Muscle of back (tissue), 11 donors: ENCODE measurements around the gene OTUD7B. TPM values are rescaled to one million over a fixed set of nuclear protein-coding genes. Genes with fewer than 3 reads are reported as not detected.
A peak's percentile ranks its signal among the peaks of the same experiment; 100 is the strongest.

Experiments
- DNase-seq, 3 donors: peaks; one replicate each; pipeline versions ENCODE4 v3.0.0 to v3.0.0-alpha.2; 2013
- polyA plus RNA-seq, 10 donors: library from polyadenylated mRNA; unstranded; fragments of 120-200 nt; gene quantifications; one replicate each; pipeline ENCODE4 v1.2.1, GENCODE V29; 2013; ENCODE audit not compliant: insufficient read length in 10 of 10

The OTUD7B gene
- polyA plus RNA-seq, 10 donors: 11.4 to 15.5 (median 14.3) TPM

- DNase-seq: no peak
Measured at GRCh38 chr1:149923626-149924025, 86.9 kb downstream of the OTUD7B start.

DNA sequence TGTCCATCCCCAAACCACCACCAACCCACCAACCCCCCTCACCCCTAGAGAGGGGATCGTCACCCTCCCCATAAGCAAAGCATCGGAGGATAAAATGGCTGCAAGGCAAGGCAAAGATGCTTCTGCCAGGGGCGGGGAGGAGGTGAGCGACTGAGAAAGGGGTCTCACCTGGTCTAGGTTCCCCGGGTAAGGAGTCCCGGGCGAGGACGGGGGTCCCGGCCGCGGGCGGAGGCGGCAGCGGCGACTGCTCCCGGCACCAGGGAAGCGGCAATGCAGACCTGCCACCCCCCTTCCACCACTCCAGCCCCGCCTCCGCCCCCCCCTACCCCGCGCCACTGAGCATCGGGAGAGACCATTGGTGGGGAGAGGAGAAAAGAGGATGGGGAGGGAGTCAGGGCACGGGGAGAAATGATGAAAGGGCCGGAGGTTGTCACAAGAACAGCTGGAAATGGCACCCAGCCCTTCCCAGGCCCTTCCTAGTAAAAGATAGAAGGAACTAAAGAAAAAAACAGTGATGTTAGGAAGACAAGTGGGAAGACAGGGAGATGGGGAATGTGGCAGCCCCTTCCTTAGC is 92.9 kb downstream of the OTUD7B start, which contains the start of gene SV2A:
TSS of gene SV2A (minus strand) at position 274 of the 574 bp plus-strand sequence. CDS start 4,004 bp downstream, outside the sequence.
- DNase-seq: peak in 2 of 3 donors; percentile 47 to 73

DNA sequence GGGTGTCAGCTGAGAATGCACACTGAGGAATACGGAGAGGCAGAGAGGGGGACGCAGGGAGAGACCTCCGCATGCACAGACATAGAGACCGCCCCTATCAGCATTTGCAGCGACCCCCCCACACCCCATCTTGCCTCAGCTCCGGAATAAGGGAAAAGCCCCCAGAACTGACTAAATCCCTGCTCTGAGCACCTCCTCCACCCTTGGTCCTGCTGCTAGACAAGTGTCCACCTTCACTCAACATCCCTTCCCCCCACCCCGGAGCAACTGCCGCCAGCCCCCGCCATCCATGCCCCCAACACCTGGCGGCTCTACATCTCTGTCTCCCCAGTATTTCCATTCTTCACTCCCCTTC is 93.7 kb downstream of the OTUD7B start:
- DNase-seq: no peak

DNA sequence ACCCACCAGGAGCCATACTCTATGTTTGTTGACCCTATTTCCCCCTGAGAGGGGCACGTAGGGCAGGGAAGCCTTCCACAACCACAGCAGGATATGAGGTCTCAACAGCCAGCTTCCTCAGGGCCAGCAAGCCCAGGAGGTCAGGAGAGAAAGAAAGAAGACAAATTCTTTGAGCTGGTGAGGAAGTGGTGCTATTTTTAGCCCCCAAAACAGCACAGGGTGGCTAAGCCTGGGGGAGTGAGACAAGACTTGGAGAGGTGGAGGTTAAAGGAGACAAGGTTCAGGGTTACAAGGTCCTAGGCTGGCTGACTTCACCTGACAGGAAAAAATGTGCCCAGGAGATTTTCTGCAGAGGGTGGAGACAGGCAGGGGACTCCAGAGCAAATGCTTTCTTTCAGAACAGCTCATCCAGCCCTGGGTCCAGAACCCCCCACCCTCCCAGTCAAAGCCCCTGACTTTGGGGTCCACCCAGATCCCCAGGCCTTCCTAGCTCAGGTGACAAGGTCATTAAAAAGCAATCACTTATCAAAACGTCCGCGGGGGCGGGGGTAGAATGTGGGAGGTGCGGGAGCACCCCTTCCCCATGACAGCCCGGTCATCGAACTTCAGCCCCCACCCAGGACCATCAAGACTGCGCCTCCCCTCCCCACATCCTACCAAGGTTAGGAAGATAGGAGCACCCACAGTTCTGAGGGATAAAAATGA is 94.2 kb downstream of the OTUD7B start:
- DNase-seq: no peak

- no peak for DNase-seq
Measured at GRCh38 chr1:149915429-149916192, 94.9 kb downstream of the OTUD7B start.

DNA sequence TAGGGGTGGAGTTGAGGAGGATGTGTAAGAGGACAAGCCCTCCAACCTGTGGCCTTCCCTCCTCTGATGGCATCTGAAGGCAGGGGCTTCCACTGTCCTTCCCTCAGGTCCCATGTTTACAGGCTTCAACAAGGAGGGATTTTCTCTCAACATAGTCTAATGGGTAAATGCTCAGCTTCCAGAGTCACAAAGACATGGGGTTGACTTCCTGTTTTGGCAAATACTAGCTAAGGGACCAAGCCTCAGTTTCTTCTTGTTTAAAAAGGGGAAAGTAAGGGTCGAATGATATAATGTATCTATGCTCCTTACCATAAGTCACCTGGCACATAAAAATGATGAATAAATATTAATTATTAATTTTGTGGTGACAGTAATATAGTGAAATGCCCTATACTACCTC is 96.0 kb downstream of the OTUD7B start:
- DNase-seq: no peak

- DNase-seq: no peak
Measured at GRCh38 chr1:149906570-149907075, 103.9 kb downstream of the OTUD7B start.

DNA sequence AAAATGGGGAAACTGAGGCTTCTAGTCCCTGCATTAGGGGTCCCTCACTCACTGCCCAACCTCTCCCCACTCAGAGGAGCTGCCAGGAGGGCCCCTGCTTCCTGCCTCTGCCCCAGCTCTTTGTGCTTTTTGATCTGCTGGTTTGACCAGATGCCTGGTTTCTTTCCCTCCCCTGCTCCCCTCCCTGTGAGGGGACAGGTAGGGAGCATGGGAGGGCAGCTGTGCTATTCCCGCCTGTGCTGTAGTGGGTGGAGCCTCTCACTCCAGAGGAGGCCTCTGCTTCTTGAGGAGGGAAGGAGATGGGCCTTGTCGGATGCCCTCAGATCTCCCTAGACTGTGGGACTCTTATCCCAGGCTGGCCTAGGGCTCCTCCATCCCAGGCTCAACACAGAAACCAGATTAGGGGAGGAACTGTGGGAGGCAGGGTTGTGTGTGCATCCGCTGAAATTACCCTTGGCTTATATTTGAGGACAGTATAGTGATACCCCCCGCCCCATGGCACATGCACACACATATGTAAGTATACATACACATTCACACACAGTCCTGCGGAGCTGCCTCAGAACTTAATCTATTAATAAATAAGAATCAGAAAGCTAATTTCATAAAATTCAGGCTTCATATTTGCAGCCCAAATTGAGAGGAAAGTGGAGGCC is 106.6 kb downstream of the OTUD7B start:
- DNase-seq: no peak

DNA sequence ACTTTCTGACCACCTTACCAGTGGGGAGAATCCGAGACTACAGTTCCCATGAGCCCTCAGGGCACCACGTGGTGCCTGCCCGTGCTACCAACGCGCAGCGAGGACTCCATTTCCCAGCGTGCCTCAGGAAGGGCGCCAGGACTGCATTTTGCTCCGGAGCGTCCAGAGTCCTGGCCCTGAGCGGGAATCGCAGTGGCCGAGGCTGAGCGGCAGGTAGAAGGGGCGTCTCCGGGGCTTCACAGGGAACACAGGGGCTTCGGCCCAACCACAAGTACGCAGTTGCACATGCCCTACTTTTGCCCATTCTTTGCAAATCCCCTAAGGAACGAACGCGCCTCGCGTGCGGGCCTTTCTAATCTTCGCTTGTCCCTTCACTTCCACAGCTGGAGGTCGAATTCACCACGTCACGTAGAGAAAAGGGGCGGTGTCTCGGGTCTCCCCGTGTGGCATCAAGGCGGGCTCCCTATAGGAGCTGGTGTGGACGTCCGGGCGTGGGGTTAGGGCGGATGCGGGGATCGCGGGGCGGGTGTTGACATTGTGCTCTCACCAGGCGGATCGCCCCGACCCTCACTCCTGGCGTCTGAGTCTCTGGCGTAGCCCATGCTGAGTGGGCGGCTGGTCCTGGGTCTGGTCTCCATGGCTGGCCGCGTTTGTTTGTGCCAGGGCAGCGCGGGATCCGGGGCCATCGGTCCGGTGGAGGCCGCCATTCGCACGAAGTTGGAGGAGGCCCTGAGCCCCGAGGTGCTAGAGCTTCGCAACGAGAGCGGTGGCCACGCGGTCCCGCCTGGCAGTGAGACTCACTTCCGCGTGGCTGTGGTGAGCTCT is 110.9 kb downstream of the OTUD7B start, which contains the start of gene BOLA1:
TSS of gene BOLA1 (plus strand) at position 109 of the 825 bp plus-strand sequence. CDS start at position 601, 492 bp downstream.
- peak; percentile 91 to 98 (median 95) for DNase-seq

- no peak for DNase-seq
Measured at GRCh38 chr1:149896575-149896974, 114.0 kb downstream of the OTUD7B start.

DNA sequence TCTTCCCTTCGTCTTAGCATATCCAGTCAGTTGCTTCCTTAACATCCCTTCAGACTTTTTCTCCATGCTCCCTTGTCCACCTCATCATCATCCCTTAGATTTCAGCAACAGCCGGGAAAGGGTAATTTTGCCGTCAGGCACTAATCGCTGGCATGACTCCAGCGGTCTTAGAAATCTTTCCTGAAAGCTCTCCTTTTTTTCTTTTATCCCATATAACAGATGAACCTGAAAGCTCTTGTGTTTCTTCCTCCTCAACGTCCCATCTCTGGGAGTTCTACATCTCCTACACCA is 121.6 kb downstream of the OTUD7B start:
- peak in 1 of 3 donors; percentile 62 for DNase-seq

- peak; percentile 90 to 96 (median 92) for DNase-seq
Measured at GRCh38 chr1:149888247-149888998, 122.1 kb downstream of the OTUD7B start.

Other genes starting within 250 kb of the OTUD7B start
- gene FCGR1A, start 228.0 kb downstream of the OTUD7B start, polyA plus RNA-seq: 1 to 10 TPM in 9 of 10 donors, under 1 TPM in 1; 0.90 to 4.5 (median 2.2) TPM
- 10 to 100 TPM in 8 of 10 donors, 1 to 10 TPM in 2; 7.8 to 20.0 (median 12.3) TPM for gene BOLA1, start 111.2 kb downstream of the OTUD7B start, polyA plus RNA-seq
- 1 to 10 TPM; 3.0 to 5.6 (median 3.6) TPM for gene SV2A, start 92.9 kb downstream of the OTUD7B start, polyA plus RNA-seq
- gene SF3B4, start 82.9 kb downstream of the OTUD7B start, polyA plus RNA-seq: 10 to 100 TPM; 35.8 to 52.0 (median 41.4) TPM
- 10 to 100 TPM; 13.2 to 39.5 (median 18.4) TPM for gene MTMR11, start 73.8 kb downstream of the OTUD7B start, polyA plus RNA-seq
- 10 to 100 TPM; 38.4 to 60.2 (median 47.9) TPM for gene VPS45, start 57.0 kb upstream of the OTUD7B start, polyA plus RNA-seq
- 10 to 100 TPM; 64.0 to 93.4 (median 78.0) TPM for gene PLEKHO1, start 139.2 kb upstream of the OTUD7B start, polyA plus RNA-seq
- 10 to 100 TPM; 35.6 to 54.5 (median 44.6) TPM for gene ANP32E, start 225.4 kb upstream of the OTUD7B start, polyA plus RNA-seq
- 1 to 10 TPM; 2.9 to 9.7 (median 5.1) TPM for gene CA14, start 247.0 kb upstream of the OTUD7B start, polyA plus RNA-seq